HEK293 (cell line): ENCODE measurements around the gene SYNJ2.
A peak's percentile ranks its signal among the peaks of the same experiment; 100 is the strongest.

Experiments used
- CTCF ChIA-PET: fragments of 350-600 bp; formaldehyde crosslinking; extraction: SDS; loops from one replicate; lab custom pipeline; 2021; ENCODE audit warnings: antibody characterized with exemption; lab: Yijun Ruan, JAX
- POLR2A ChIA-PET: fragments of 300-600 bp; formaldehyde crosslinking; extraction: SDS; loops from one replicate; lab custom pipeline; 2020; ENCODE audit warnings: antibody characterized with exemption, inconsistent platforms; lab: Yijun Ruan, JAX
- H3K27ac ChIP-seq: fragments of 200-500 bp; sonication (Bioruptor generic); 2 replicates; pipeline ENCODE4 v1.5.1; 2014; ENCODE audit warnings: low read depth, low read length, control low read depth, inconsistent platforms; ENCODE audit errors: extremely low read depth
- H3K36me3 ChIP-seq, 2 experiments: fragments of 200-500 bp in 1 of 2; sonication (Bioruptor generic) in 1 of 2; 1 replicate in 1 of 2; 2 replicates in 1 of 2; pipeline ENCODE4 v1.5.1; 2014 to 2017; ENCODE audit warnings: inconsistent platforms in 2 of 2, low read length in 2 of 2; ENCODE audit not compliant: control insufficient read depth in 2 of 2, insufficient read depth in 1 of 2
- H3K4me1 ChIP-seq: fragments of 200-500 bp; sonication (Bioruptor generic); 2 replicates; pipeline ENCODE4 v1.5.1; 2014; ENCODE audit warnings: mild to moderate bottlenecking, low read length, inconsistent platforms; ENCODE audit not compliant: control insufficient read depth, insufficient read depth
- H3K4me3 ChIP-seq: 2 replicates; pipeline ENCODE4 v1.5.1; 2011; ENCODE audit warnings: low read depth, mild to moderate bottlenecking, control low read depth, low read length, moderate library complexity
- H3K9me3 ChIP-seq: fragments of 200-500 bp; sonication (Bioruptor generic); 2 replicates; pipeline ENCODE4 v1.5.1; 2014; ENCODE audit warnings: low read depth, low read length, inconsistent platforms; ENCODE audit not compliant: control insufficient read depth, insufficient read depth
- EGR2 ChIP-seq: fragments of 450-650 bp; formaldehyde crosslinking; IDR thresholded peaks from 2 replicates; pipeline ENCODE4 v1.5.1; 2016; ENCODE audit warnings: low read depth, missing biosample characterization, missing genetic modification characterization
- HOXC10 ChIP-seq: sonication (generic); formaldehyde crosslinking; IDR thresholded peaks from 2 replicates; pipeline ENCODE4 v1.8.1; 2023; ENCODE audit warnings: mild to moderate bottlenecking, missing genetic modification reagents
- MEIS1 ChIP-seq: sonication (generic); formaldehyde crosslinking; IDR thresholded peaks from 2 replicates; pipeline ENCODE4 v1.8.1; 2022; ENCODE audit warnings: missing genetic modification reagents, mild to moderate bottlenecking, borderline replicate concordance
- WT1 ChIP-seq: fragments of 450-650 bp; formaldehyde crosslinking; IDR thresholded peaks from 2 replicates; pipeline ENCODE4 v1.5.1; 2016; ENCODE audit warnings: missing biosample characterization, missing genetic modification characterization
- ZBTB17 ChIP-seq: fragments of 450-650 bp; formaldehyde crosslinking; IDR thresholded peaks from 2 replicates; pipeline ENCODE4 v1.5.1; 2016; ENCODE audit warnings: missing biosample characterization, missing genetic modification characterization
- ZBTB21 ChIP-seq: fragments of 450-650 bp; formaldehyde crosslinking; IDR thresholded peaks from 2 replicates; pipeline ENCODE4 v1.5.1; 2017; ENCODE audit warnings: missing biosample characterization, missing genetic modification characterization
- ZBTB48 ChIP-seq: fragments of 450-650 bp; formaldehyde crosslinking; IDR thresholded peaks from 2 replicates; pipeline ENCODE4 v1.5.1; 2016; ENCODE audit warnings: missing biosample characterization, missing genetic modification characterization
- ZEB2 ChIP-seq: fragments of 450-650 bp; formaldehyde crosslinking; IDR thresholded peaks from 2 replicates; pipeline ENCODE4 v1.5.1; 2016; ENCODE audit warnings: missing biosample characterization, missing genetic modification characterization
- ZFHX2 ChIP-seq: fragments of 450-650 bp; formaldehyde crosslinking; conservative IDR thresholded peaks from 2 replicates; pipeline ENCODE4 v1.5.1; 2016; ENCODE audit warnings: missing biosample characterization, missing genetic modification characterization
- ZFP69B ChIP-seq: fragments of 450-650 bp; formaldehyde crosslinking; IDR thresholded peaks from 2 replicates; pipeline ENCODE4 v1.5.1; 2016; ENCODE audit warnings: missing biosample characterization, missing genetic modification characterization
- ZNF202 ChIP-seq: fragments of 450-650 bp; formaldehyde crosslinking; IDR thresholded peaks from 2 replicates; pipeline ENCODE4 v1.5.1; 2016; ENCODE audit warnings: missing biosample characterization, missing genetic modification characterization, borderline replicate concordance
- ZNF311 ChIP-seq: fragments of 450-650 bp; formaldehyde crosslinking; IDR thresholded peaks from 2 replicates; pipeline ENCODE4 v1.5.1; 2017; ENCODE audit warnings: missing biosample characterization, missing genetic modification characterization, borderline replicate concordance
- ZNF354C ChIP-seq: fragments of 450-650 bp; formaldehyde crosslinking; IDR thresholded peaks from 2 replicates; pipeline ENCODE4 v1.5.1; 2016; ENCODE audit warnings: missing biosample characterization, missing genetic modification characterization, low read depth, borderline replicate concordance
- ZNF416 ChIP-seq: fragments of 450-650 bp; formaldehyde crosslinking; IDR thresholded peaks from 2 replicates; pipeline ENCODE4 v1.5.1; 2016; ENCODE audit warnings: missing biosample characterization, missing genetic modification characterization
- ZNF501 ChIP-seq: fragments of 450-650 bp; formaldehyde crosslinking; IDR thresholded peaks from 2 replicates; pipeline ENCODE4 v1.5.1; 2016; ENCODE audit warnings: missing biosample characterization, missing genetic modification characterization
- ZNF549 ChIP-seq: fragments of 450-650 bp; IDR thresholded peaks from 2 replicates; pipeline ENCODE4 v1.5.1; 2018; ENCODE audit warnings: missing biosample characterization, missing genetic modification characterization, mild to moderate bottlenecking, inconsistent platforms, moderate library complexity
- ZNF560 ChIP-seq: fragments of 450-650 bp; formaldehyde crosslinking; IDR thresholded peaks from 2 replicates; pipeline ENCODE4 v1.5.1; 2017; ENCODE audit warnings: missing biosample characterization, missing genetic modification characterization, borderline replicate concordance
- ZNF600 ChIP-seq: fragments of 450-650 bp; formaldehyde crosslinking; IDR thresholded peaks from 2 replicates; pipeline ENCODE4 v1.5.1; 2016; ENCODE audit warnings: missing biosample characterization, missing genetic modification characterization
- ZNF629 ChIP-seq: fragments of 450-650 bp; formaldehyde crosslinking; IDR thresholded peaks from 2 replicates; pipeline ENCODE4 v1.5.1; 2017; ENCODE audit warnings: missing biosample characterization, missing genetic modification characterization
- ZNF654 ChIP-seq: fragments of 450-650 bp; formaldehyde crosslinking; IDR thresholded peaks from 2 replicates; pipeline ENCODE4 v1.5.1; 2016; ENCODE audit warnings: low read depth, missing biosample characterization, missing genetic modification characterization
- ZXDB ChIP-seq: fragments of 450-650 bp; formaldehyde crosslinking; IDR thresholded peaks from 2 replicates; pipeline ENCODE4 v1.5.1; 2016; ENCODE audit warnings: missing biosample characterization, missing genetic modification characterization
- TF ChIP-seq, protein P1 (sequence below): fragments of 450-650 bp; formaldehyde crosslinking; IDR thresholded peaks from 2 replicates; pipeline ENCODE4 v1.5.1; 2017; ENCODE audit warnings: missing biosample characterization, missing genetic modification characterization
- TF ChIP-seq, protein P2 (sequence below): fragments of 450-650 bp; formaldehyde crosslinking; IDR thresholded peaks from 2 replicates; pipeline ENCODE4 v1.5.1; 2016; ENCODE audit warnings: missing biosample characterization, missing genetic modification characterization
- TF ChIP-seq, protein P3 (sequence below): IDR thresholded peaks from 2 replicates; pipeline ENCODE4 v1.6.1; 2011; ENCODE audit warnings: mild to moderate bottlenecking, low read depth, low read length, borderline replicate concordance
- TF ChIP-seq, protein P4 (sequence below): fragments of 450-650 bp; formaldehyde crosslinking; conservative IDR thresholded peaks from 2 replicates; pipeline ENCODE4 v1.5.1; 2016; ENCODE audit warnings: low read depth, missing biosample characterization, missing genetic modification characterization
- TF ChIP-seq, protein P5 (sequence below): fragments of 450-650 bp; formaldehyde crosslinking; IDR thresholded peaks from 2 replicates; pipeline ENCODE4 v1.5.1; 2016; ENCODE audit warnings: missing biosample characterization, missing genetic modification characterization

SYNJ2 gene

DNA sequence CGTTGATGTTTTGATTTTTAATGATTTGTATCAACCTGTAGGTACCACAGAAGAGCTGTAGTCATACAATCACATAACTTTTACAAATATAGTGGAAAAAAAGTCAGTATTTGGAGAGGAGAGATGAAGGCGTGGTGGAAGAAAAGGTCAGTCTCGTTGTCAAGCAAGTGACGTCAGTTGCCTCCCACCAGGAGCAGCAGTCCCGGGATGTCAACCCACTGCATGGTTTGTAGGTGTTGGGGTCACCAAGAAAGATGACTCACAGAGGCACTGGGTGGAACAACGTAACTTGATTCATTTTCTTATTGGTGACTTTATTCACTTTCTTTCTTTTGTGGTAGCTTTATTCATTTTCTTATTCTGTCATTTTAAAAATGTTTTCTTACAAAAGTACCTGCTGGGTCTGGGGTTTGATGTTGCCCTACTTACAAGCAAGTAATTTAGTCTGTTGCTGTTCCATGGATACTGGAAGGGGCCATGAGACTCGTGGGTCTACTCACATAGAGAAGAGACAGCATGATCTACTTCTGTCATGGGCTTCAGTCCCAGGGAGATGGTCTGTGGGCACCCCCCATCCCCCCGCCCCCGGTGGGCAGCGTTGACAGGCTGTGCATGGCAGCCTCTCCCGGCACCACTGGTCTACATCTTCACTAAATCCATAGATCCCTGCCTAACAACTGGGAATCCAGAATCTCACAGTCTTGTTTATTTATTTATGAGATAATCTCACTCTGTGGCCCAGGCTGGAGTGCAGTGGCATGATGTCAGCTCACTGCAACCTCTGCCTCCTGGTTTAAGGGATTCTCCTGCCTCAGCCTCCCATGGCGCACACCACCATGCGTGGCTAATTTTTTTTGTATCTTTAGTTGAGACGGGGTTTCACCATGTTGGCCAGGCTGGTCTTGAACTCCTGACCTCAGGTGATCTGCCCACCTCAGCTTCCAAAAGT is 36.4 kb upstream of the SYNJ2 start:
- ChIA-PET POLR2A (no interaction called here), CTCF (interaction anchor here (1.5 kb wide), 1 partner anchor 9 kb away, joined by 4 read pairs; no protein-coding TSS in a partner anchor)
- peak; percentile 77; the same call in 1 of the 2 replicates for TF ChIP-seq EGR2
- no peak for TF ChIP-seq ZNF354C
- peak; percentile 35; the same call in 1 of the 2 replicates for TF ChIP-seq ZEB2
- TF ChIP-seq, protein P1, sequence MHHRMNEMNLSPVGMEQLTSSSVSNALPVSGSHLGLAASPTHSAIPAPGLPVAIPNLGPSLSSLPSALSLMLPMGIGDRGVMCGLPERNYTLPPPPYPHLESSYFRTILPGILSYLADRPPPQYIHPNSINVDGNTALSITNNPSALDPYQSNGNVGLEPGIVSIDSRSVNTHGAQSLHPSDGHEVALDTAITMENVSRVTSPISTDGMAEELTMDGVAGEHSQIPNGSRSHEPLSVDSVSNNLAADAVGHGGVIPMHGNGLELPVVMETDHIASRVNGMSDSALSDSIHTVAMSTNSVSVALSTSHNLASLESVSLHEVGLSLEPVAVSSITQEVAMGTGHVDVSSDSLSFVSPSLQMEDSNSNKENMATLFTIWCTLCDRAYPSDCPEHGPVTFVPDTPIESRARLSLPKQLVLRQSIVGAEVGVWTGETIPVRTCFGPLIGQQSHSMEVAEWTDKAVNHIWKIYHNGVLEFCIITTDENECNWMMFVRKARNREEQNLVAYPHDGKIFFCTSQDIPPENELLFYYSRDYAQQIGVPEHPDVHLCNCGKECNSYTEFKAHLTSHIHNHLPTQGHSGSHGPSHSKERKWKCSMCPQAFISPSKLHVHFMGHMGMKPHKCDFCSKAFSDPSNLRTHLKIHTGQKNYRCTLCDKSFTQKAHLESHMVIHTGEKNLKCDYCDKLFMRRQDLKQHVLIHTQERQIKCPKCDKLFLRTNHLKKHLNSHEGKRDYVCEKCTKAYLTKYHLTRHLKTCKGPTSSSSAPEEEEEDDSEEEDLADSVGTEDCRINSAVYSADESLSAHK (tag by site-specific recombination): no peak
- peak; percentile 64; the same call in 1 of the 2 replicates for TF ChIP-seq ZBTB17 (tag by site-specific recombination)
- peak; percentile 30; the same call in 1 of the 2 replicates for TF ChIP-seq ZBTB21
- TF ChIP-seq ZNF501: no peak
- 0 out of 2 replicates have a peak, but pooled peaks have one; percentile 37 for TF ChIP-seq ZBTB48
- no peak for TF ChIP-seq ZNF549 (tag by site-specific recombination)
- 0 out of 2 replicates have a peak, but pooled peaks have one; percentile 18 for TF ChIP-seq ZNF600 (tag by site-specific recombination)
- 0 out of 2 replicates have a peak, but pooled peaks have one; percentile 28 for TF ChIP-seq WT1 (tag by site-specific recombination)
- TF ChIP-seq, protein P2, sequence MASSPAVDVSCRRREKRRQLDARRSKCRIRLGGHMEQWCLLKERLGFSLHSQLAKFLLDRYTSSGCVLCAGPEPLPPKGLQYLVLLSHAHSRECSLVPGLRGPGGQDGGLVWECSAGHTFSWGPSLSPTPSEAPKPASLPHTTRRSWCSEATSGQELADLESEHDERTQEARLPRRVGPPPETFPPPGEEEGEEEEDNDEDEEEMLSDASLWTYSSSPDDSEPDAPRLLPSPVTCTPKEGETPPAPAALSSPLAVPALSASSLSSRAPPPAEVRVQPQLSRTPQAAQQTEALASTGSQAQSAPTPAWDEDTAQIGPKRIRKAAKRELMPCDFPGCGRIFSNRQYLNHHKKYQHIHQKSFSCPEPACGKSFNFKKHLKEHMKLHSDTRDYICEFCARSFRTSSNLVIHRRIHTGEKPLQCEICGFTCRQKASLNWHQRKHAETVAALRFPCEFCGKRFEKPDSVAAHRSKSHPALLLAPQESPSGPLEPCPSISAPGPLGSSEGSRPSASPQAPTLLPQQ: peak; percentile 42; the same call in 1 of the 2 replicates
- TF ChIP-seq ZFHX2: peak; percentile 85
- TF ChIP-seq ZXDB (tag by site-specific recombination): 0 out of 2 replicates have a peak, but pooled peaks have one; percentile 19
- TF ChIP-seq ZFP69B: peak; percentile 41; the same call in 1 of the 2 replicates
- 0 out of 2 replicates have a peak, but pooled peaks have one; percentile 3 for TF ChIP-seq ZNF654
- TF ChIP-seq ZNF629: peak; percentile 62
- H3K36me3 ChIP-seq: peaks cover 6 to 51% of the 10 kb centered on the region in 2 experiments; a peak in 2 of 3 replicates
- H3K4me3 ChIP-seq: no peak overlapping the region
- no peak overlapping the region for H3K27ac ChIP-seq
- no peaks in the 10 kb centered on the region for H3K4me1 ChIP-seq
- no peaks in the 10 kb centered on the region for H3K9me3 ChIP-seq

DNA sequence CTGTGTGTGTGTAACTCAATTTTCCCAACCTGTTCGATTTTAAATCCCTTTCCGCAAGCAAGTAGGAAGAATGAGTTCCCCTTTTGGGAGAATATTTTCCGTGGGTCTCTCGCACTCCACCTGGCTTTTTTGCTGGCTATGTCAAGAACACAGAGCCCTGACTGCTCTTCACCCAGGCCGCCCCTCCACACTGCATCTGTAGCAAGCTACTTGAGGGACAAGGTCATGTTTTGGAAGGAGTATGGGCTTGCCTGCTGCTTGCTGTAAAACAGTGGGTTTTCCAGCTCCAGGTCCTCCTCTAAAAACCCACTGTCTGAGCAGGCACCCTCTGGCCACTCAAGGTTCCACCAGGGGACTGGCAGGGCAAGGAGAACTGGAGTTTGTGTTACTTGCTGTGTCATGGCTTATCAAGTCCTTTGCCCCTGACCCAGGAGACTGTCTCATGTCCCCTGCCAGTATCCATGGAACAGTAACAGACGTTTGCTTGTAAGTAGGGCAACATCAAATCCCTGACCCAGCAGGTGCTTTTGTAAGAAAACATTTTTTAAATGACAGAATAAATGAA is 35.5 kb upstream of the SYNJ2 start:
- Histone ChIP-seq H3K27ac (no peak overlapping the region), H3K4me3 (no peak overlapping the region), H3K36me3 (peaks cover 6 to 42% of the 10 kb centered on the region in 2 experiments; a peak in 2 of 3 replicates), H3K9me3 (no peaks in the 10 kb centered on the region), H3K4me1 (no peaks in the 10 kb centered on the region)
- ChIA-PET CTCF (interaction anchor here (0.8 to 2.3 kb wide), 7 partner anchors 9 to 631 kb away, joined by 3 to 9 read pairs (median 4); no protein-coding TSS in a partner anchor), POLR2A (no interaction called here)
- TF ChIP-seq, protein P3, sequence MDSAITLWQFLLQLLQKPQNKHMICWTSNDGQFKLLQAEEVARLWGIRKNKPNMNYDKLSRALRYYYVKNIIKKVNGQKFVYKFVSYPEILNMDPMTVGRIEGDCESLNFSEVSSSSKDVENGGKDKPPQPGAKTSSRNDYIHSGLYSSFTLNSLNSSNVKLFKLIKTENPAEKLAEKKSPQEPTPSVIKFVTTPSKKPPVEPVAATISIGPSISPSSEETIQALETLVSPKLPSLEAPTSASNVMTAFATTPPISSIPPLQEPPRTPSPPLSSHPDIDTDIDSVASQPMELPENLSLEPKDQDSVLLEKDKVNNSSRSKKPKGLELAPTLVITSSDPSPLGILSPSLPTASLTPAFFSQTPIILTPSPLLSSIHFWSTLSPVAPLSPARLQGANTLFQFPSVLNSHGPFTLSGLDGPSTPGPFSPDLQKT: no peak
- no peak for TF ChIP-seq ZNF202
- no peak for TF ChIP-seq ZNF560
- no peak for TF ChIP-seq HOXC10
- TF ChIP-seq ZNF416 (tag by site-specific recombination): no peak
- no peak for TF ChIP-seq ZNF311
- TF ChIP-seq ZBTB48: no peak
- TF ChIP-seq, protein P4, sequence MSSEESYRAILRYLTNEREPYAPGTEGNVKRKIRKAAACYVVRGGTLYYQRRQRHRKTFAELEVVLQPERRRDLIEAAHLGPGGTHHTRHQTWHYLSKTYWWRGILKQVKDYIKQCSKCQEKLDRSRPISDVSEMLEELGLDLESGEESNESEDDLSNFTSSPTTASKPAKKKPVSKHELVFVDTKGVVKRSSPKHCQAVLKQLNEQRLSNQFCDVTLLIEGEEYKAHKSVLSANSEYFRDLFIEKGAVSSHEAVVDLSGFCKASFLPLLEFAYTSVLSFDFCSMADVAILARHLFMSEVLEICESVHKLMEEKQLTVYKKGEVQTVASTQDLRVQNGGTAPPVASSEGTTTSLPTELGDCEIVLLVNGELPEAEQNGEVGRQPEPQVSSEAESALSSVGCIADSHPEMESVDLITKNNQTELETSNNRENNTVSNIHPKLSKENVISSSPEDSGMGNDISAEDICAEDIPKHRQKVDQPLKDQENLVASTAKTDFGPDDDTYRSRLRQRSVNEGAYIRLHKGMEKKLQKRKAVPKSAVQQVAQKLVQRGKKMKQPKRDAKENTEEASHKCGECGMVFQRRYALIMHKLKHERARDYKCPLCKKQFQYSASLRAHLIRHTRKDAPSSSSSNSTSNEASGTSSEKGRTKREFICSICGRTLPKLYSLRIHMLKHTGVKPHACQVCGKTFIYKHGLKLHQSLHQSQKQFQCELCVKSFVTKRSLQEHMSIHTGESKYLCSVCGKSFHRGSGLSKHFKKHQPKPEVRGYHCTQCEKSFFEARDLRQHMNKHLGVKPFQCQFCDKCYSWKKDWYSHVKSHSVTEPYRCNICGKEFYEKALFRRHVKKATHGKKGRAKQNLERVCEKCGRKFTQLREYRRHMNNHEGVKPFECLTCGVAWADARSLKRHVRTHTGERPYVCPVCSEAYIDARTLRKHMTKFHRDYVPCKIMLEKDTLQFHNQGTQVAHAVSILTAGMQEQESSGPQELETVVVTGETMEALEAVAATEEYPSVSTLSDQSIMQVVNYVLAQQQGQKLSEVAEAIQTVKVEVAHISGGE (tag by site-specific recombination): no peak
- no peak for TF ChIP-seq MEIS1 (CRISPR knock-in tag)
- TF ChIP-seq, protein P5, sequence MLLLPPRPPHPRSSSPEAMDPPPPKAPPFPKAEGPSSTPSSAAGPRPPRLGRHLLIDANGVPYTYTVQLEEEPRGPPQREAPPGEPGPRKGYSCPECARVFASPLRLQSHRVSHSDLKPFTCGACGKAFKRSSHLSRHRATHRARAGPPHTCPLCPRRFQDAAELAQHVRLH (tag by site-specific recombination): no peak
